ENCODE measurements around the gene TMSB4X. TPM values are rescaled to one million over a fixed set of nuclear protein-coding genes. Genes with fewer than 3 reads are reported as not detected.
A peak's percentile ranks its signal among the peaks of the same experiment; 100 is the strongest.

Gene TMSB4X
- total RNA-seq, 1 donor from 2014 or later = 3,093 TPM

DNA sequence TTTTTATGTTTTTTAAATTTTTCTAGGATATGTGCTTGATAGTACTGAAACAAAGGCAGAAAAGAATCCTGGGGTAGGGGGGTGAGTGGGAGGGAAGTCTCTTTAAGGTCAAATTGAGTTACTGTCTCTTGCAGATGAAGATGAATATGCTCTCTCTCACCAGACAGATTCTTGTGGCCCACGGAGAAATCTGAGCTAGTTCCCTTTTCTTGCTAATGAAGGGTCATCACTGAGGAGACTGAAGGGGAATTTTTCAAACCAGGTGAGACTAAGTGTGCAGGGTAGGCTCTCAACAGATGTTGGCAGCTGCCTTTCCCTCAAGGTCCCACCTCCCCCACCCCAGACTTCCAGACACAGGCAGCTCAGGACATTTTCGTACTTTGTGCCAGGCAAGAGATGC is 48.0 kb downstream of the TMSB4X start:
- peak overlapping the region; percentile 91 for H3K27ac Mint-ChIP-seq (ENCODE audit: unreplicated experiment)
- no peaks in the 10 kb centered on the region for H3K36me3 Mint-ChIP-seq (ENCODE audit: low read depth)
- TF ChIP-seq, protein P1, sequence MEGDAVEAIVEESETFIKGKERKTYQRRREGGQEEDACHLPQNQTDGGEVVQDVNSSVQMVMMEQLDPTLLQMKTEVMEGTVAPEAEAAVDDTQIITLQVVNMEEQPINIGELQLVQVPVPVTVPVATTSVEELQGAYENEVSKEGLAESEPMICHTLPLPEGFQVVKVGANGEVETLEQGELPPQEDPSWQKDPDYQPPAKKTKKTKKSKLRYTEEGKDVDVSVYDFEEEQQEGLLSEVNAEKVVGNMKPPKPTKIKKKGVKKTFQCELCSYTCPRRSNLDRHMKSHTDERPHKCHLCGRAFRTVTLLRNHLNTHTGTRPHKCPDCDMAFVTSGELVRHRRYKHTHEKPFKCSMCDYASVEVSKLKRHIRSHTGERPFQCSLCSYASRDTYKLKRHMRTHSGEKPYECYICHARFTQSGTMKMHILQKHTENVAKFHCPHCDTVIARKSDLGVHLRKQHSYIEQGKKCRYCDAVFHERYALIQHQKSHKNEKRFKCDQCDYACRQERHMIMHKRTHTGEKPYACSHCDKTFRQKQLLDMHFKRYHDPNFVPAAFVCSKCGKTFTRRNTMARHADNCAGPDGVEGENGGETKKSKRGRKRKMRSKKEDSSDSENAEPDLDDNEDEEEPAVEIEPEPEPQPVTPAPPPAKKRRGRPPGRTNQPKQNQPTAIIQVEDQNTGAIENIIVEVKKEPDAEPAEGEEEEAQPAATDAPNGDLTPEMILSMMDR (IDR thresholded peaks at IDR 0.05) = no peak
- H3K4me1 Mint-ChIP-seq (ENCODE audit: low read depth) = peaks cover 42% of the 10 kb centered on the region
- no peaks in the 10 kb centered on the region for H3K9me3 Mint-ChIP-seq (ENCODE audit: low read depth)
- H3K4me3 Mint-ChIP-seq (ENCODE audit: unreplicated experiment) = no peak overlapping the region
- no peak for DNase-seq (ENCODE audit: low spot score)
- no peaks in the 10 kb centered on the region for H3K27me3 Mint-ChIP-seq (ENCODE audit: low read depth)

- no peaks in the 10 kb centered on the region for H3K27me3 Mint-ChIP-seq (ENCODE audit: low read depth)
- no peaks in the 10 kb centered on the region for H3K9me3 Mint-ChIP-seq (ENCODE audit: low read depth)
- TF ChIP-seq, protein P1 (IDR thresholded peaks at IDR 0.05) = no peak
- H3K36me3 Mint-ChIP-seq (ENCODE audit: low read depth) = no peaks in the 10 kb centered on the region
- peak overlapping the region; percentile 61 for H3K27ac Mint-ChIP-seq (ENCODE audit: unreplicated experiment)
- H3K4me3 Mint-ChIP-seq (ENCODE audit: unreplicated experiment) = no peak overlapping the region
- DNase-seq (ENCODE audit: low spot score) = no peak
- H3K4me1 Mint-ChIP-seq (ENCODE audit: low read depth) = peaks cover 49% of the 10 kb centered on the region
These were observed 48.7 kb downstream of the TMSB4X start for GRCh38 chrX:13023567-13023966.

- Mint-ChIP-seq H3K9me3 (ENCODE audit: low read depth) (no peaks in the 10 kb centered on the region), H3K4me1 (ENCODE audit: low read depth) (peaks cover 53% of the 10 kb centered on the region), H3K27me3 (ENCODE audit: low read depth) (no peaks in the 10 kb centered on the region), H3K36me3 (ENCODE audit: low read depth) (no peaks in the 10 kb centered on the region), H3K27ac (ENCODE audit: unreplicated experiment) (no peak overlapping the region), H3K4me3 (ENCODE audit: unreplicated experiment) (no peak overlapping the region)
- no peak for DNase-seq (ENCODE audit: low spot score)
- TF ChIP-seq, protein P1 (IDR thresholded peaks at IDR 0.05) = no peak
These were observed 49.1 kb downstream of the TMSB4X start for GRCh38 chrX:13023979-13024378.

DNA sequence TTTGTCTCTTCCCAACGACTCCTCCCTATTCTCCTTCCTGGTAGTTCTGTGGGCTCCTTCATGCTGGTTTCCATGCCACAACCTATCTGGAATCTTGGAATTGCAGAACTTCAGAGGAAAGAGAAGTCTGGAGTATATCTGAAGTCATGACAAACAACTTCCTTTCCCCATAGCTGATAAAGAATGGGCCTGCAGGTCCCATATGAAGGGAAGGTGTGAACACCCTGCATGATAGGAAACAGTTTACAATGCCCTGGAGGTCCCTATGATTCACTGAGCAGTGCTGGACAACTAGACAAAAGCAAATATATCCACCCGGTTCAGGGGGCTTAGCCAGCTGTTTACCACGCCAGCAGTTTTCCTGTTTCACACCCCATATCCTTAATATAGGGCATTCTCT is 50.1 kb downstream of the TMSB4X start:
- H3K27ac Mint-ChIP-seq (ENCODE audit: unreplicated experiment) = no peak overlapping the region
- no peak for DNase-seq (ENCODE audit: low spot score)
- no peaks in the 10 kb centered on the region for H3K27me3 Mint-ChIP-seq (ENCODE audit: low read depth)
- peaks cover 57% of the 10 kb centered on the region for H3K4me1 Mint-ChIP-seq (ENCODE audit: low read depth)
- no peak overlapping the region for H3K4me3 Mint-ChIP-seq (ENCODE audit: unreplicated experiment)
- no peaks in the 10 kb centered on the region for H3K9me3 Mint-ChIP-seq (ENCODE audit: low read depth)
- H3K36me3 Mint-ChIP-seq (ENCODE audit: low read depth) = no peaks in the 10 kb centered on the region
- TF ChIP-seq, protein P1 (IDR thresholded peaks at IDR 0.05) = no peak

Other genes starting within 250 kb of the TMSB4X start
- 9.6 to 17.2 TPM (median 9.9 TPM) in 3 replicates for gene PRPS2, start 183.7 kb upstream of the TMSB4X start, total RNA-seq
- not detected in 3 replicates for gene TLR7, start 108.0 kb upstream of the TMSB4X start, total RNA-seq
- gene TLR8, start 68.5 kb upstream of the TMSB4X start, total RNA-seq = not detected in 3 replicates
- gene FAM9C, start 69.5 kb downstream of the TMSB4X start, total RNA-seq = not detected in 3 replicates